IPS DF 6.9 (cell line): ENCODE results near the gene SLCO1A2.

Source experiments
- DNase-seq: peaks from one replicate; pipeline ENCODE4 v3.0.0-alpha.2; 2013; ENCODE audit warnings: low read depth, low spot score
- H3K27ac ChIP-seq: one replicate; pipeline ENCODE4 v1.5.1; 2013; ENCODE audit warnings: low read length, control low read depth
- H3K27me3 ChIP-seq: 2 replicates; pipeline ENCODE4 v1.6.1; 2013; ENCODE audit warnings: mild to moderate bottlenecking, low read length; ENCODE audit not compliant: control insufficient read depth, insufficient read depth
- H3K36me3 ChIP-seq: 2 replicates; pipeline ENCODE4 v1.6.1; 2013; ENCODE audit warnings: low read length; ENCODE audit not compliant: control insufficient read depth, insufficient read depth
- H3K4me1 ChIP-seq: 2 replicates; pipeline ENCODE4 v1.6.1; 2013; ENCODE audit warnings: low read length; ENCODE audit not compliant: control insufficient read depth, insufficient read depth
- H3K4me3 ChIP-seq: 2 replicates; pipeline ENCODE4 v1.5.1; 2013; ENCODE audit warnings: mild to moderate bottlenecking, low read length
- H3K9me3 ChIP-seq: 2 replicates; pipeline ENCODE4 v1.6.1; 2013; ENCODE audit warnings: low read length, inconsistent platforms; ENCODE audit not compliant: control insufficient read depth, insufficient read depth
- WGBS: extraction: QIAGEN DNeasy Blood & Tissue Kit; methylation state at CpG from one replicate; pipeline ENCODE4 v1.1.7; 2013; ENCODE audit warnings: mixed read lengths, missing lambda C conversion rate; ENCODE audit not compliant: insufficient read length, insufficient coverage; 5-methylcytosine and 5-hydroxymethylcytosine counted together

SLCO1A2 gene

GRCh38 chr12:21330682-21331253 lies 3.9 kb downstream of the SLCO1A2 start:
- DNase-seq: no peak
- H3K9me3 ChIP-seq: no peaks in the 10 kb centered on the region; the same call in 1 of the 2 replicates
- no CpG with 5 or more reads among the region's 1 CpG for WGBS
- no peak overlapping the region for H3K4me3 ChIP-seq
- H3K36me3 ChIP-seq: no peaks in the 10 kb centered on the region
- no peaks in the 10 kb centered on the region for H3K27me3 ChIP-seq
- no peak overlapping the region for H3K27ac ChIP-seq
- no peaks in the 10 kb centered on the region for H3K4me1 ChIP-seq

- no peak overlapping the region for H3K4me3 ChIP-seq
- no peaks in the 10 kb centered on the region; the same call in 1 of the 2 replicates for H3K9me3 ChIP-seq
- no peaks in the 10 kb centered on the region for H3K27me3 ChIP-seq
- no peaks in the 10 kb centered on the region for H3K36me3 ChIP-seq
- no peak for DNase-seq
- H3K4me1 ChIP-seq: no peaks in the 10 kb centered on the region
- no peak overlapping the region for H3K27ac ChIP-seq
Observed at GRCh38 chr12:21328578-21328977, 6.1 kb downstream of the SLCO1A2 start.

GRCh38 chr12:21324551-21324950 lies 10.2 kb downstream of the SLCO1A2 start:
- Histone ChIP-seq H3K36me3 (no peaks in the 10 kb centered on the region), H3K4me1 (no peaks in the 10 kb centered on the region), H3K4me3 (no peak overlapping the region), H3K9me3 (no peaks in the 10 kb centered on the region; the same call in 1 of the 2 replicates), H3K27me3 (no peaks in the 10 kb centered on the region), H3K27ac (no peak overlapping the region)
- WGBS: no CpG with 5 or more reads among the region's 1 CpG
- DNase-seq: peak; percentile 25

- Histone ChIP-seq H3K27ac (no peak overlapping the region), H3K4me3 (no peak overlapping the region)
- no CpG with 5 or more reads among the region's 2 CpGs for WGBS
Observed at GRCh38 chr12:21323736-21324135, 11.0 kb downstream of the SLCO1A2 start.

DNA sequence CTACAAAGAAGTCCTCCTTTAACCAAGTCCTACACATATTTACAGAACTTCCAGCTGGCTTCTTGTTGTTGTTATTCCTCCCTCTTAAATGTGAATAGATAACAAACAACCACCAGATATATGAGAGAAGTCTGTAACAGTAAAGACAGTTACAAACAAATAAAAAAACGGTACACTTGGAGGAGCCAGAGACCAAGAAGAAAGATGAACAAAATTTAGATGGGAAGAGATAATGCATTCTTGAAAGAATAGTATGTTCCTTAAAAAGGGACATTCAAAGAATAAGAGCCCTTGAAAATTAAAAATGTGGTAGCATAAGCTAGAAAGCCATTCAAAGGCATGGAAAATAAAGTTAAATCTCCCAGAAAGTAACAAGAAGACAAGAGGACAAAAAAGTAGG lies 25.9 kb downstream of the SLCO1A2 start:
- no peak overlapping the region for H3K27ac ChIP-seq
- no CpG with 5 or more reads among the region's 1 CpG for WGBS
- no peaks in the 10 kb centered on the region for H3K36me3 ChIP-seq
- no peaks in the 10 kb centered on the region for H3K9me3 ChIP-seq
- no peak for DNase-seq
- no peaks in the 10 kb centered on the region for H3K4me1 ChIP-seq
- H3K27me3 ChIP-seq: no peaks in the 10 kb centered on the region
- no peak overlapping the region for H3K4me3 ChIP-seq

More at GRCh38 chr12:21323736-21324135, 11.0 kb downstream of the SLCO1A2 start:
- Histone ChIP-seq H3K27me3 (no peaks in the 10 kb centered on the region), H3K4me1 (no peaks in the 10 kb centered on the region), H3K9me3 (no peaks in the 10 kb centered on the region; the same call in 1 of the 2 replicates), H3K36me3 (no peaks in the 10 kb centered on the region)
- no peak for DNase-seq

DNA sequence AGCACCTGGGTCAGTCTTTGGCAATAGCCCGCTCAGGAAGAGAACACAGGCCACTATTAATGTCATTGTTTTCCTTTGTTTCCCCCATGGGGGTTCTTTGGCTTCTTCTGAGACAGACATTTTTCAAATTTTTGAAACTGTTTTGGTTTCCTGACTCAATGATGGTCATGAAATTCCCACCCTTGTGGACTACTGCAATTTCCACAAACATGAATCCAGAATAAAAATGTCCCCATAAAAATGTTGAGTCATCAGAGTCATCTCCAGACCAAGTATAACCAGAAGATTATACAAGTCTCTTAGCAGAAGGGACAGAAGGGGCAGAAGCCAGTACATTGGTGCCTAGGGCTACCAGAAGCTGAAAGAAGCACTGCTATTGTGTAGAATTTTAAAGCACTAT lies 29.1 kb downstream of the SLCO1A2 start:
- Histone ChIP-seq H3K36me3 (no peaks in the 10 kb centered on the region), H3K27me3 (no peaks in the 10 kb centered on the region), H3K9me3 (no peaks in the 10 kb centered on the region), H3K4me3 (no peak overlapping the region), H3K4me1 (no peaks in the 10 kb centered on the region), H3K27ac (no peak overlapping the region)
- no peak for DNase-seq
- no CpG with 5 or more reads among the region's 1 CpG for WGBS

- no CpG with 5 or more reads among the region's 1 CpG for WGBS
- no peak for DNase-seq
- Histone ChIP-seq H3K36me3 (no peaks in the 10 kb centered on the region), H3K27me3 (no peaks in the 10 kb centered on the region), H3K27ac (no peak overlapping the region), H3K9me3 (no peaks in the 10 kb centered on the region), H3K4me1 (no peaks in the 10 kb centered on the region), H3K4me3 (no peak overlapping the region)
Observed at GRCh38 chr12:21300632-21301031, 34.1 kb downstream of the SLCO1A2 start.

- Histone ChIP-seq H3K36me3 (no peaks in the 10 kb centered on the region), H3K27me3 (no peaks in the 10 kb centered on the region), H3K4me3 (no peak overlapping the region), H3K9me3 (no peaks in the 10 kb centered on the region), H3K4me1 (no peaks in the 10 kb centered on the region), H3K27ac (no peak overlapping the region)
- DNase-seq: no peak
- no CpG with 5 or more reads among the region's 4 CpGs for WGBS
Observed at GRCh38 chr12:21296751-21297406, 37.8 kb downstream of the SLCO1A2 start.

DNA sequence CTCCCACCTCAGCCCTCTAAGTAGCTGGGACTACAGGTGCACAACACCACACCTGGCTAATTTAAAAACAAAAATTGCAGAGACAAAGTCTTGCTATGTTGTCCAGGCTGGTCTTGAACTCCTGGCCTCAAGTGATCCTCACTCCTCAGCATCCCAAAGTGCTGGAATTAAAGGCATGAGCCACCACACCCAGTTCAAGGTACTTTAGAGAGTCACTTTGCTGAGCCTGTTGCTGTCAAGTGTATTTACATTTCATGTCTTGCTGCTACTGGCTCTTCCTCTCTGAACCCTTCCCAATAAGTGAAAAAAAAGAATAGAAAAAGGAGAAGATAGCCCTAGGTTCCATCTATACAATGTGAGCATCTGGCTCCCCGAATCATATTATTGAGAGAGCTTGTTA lies 38.4 kb downstream of the SLCO1A2 start:
- no peaks in the 10 kb centered on the region for H3K9me3 ChIP-seq
- no peaks in the 10 kb centered on the region for H3K4me1 ChIP-seq
- no peak overlapping the region for H3K27ac ChIP-seq
- DNase-seq: no peak
- H3K36me3 ChIP-seq: no peaks in the 10 kb centered on the region
- H3K27me3 ChIP-seq: no peaks in the 10 kb centered on the region
- H3K4me3 ChIP-seq: no peak overlapping the region
- WGBS: no CpG with 5 or more reads among the region's 1 CpG

DNA sequence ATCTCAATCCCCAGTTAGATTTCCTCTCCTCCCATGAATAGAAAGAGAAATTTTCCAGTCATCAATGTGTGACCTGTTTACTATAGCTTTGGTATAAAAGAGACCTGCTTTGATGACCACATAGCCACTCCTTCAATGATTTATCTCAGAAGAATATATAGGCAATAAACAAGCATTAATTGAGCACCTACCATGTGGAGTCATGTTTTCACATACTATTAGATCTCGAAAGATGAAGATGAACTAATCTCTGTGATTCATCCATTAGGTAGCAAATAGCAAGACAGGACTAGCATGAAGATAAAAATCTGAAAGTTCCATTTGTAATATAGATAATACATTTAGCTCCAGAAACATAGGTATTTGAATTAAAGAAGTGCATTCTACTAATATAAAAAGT lies 40.5 kb downstream of the SLCO1A2 start:
- no CpG with 5 or more reads among the region's 1 CpG for WGBS
- Histone ChIP-seq H3K27me3 (no peaks in the 10 kb centered on the region), H3K9me3 (no peaks in the 10 kb centered on the region), H3K4me1 (no peaks in the 10 kb centered on the region), H3K27ac (no peak overlapping the region), H3K36me3 (no peaks in the 10 kb centered on the region), H3K4me3 (no peak overlapping the region)
- no peak for DNase-seq

DNA sequence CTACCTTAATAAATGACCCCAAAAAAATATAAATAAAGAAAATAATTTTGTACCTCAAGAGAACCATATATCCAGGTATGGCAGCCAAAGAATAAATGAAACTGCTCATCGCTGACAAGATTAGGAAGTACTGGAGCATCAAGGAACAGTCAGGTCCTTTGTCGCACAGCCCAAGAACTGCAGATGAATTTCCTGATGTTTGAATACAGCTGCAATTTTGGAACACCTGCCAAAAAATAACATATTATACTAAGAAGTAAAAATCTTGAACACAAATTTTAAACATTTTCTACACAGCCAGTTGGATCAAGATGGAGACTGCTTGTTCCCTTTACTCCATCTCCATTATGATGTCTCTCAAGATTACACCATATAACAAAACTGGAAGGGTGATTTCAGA lies 42.6 kb downstream of the SLCO1A2 start:
- no CpG with 5 or more reads among the region's 2 CpGs for WGBS

More for the DNA sequence above, 42.6 kb downstream of the SLCO1A2 start:
- Histone ChIP-seq H3K4me3 (no peak overlapping the region), H3K4me1 (no peaks in the 10 kb centered on the region), H3K27ac (no peak overlapping the region), H3K27me3 (no peaks in the 10 kb centered on the region), H3K36me3 (no peaks in the 10 kb centered on the region), H3K9me3 (no peaks in the 10 kb centered on the region)
- DNase-seq: no peak
